SU-DHL-6 (cell line): ENCODE results near the gene BPIFA2.

Source experiments
- H2AFZ ChIP-seq: fragments of 200-600 bp; sonication (generic); 2 replicates; pipeline ENCODE4 v1.6.1; 2014; ENCODE audit warnings: low read depth, mild to moderate bottlenecking, moderate library complexity, mixed read lengths, antibody characterized with exemption, low read length; ENCODE audit not compliant: severe bottlenecking
- H3F3A ChIP-seq: fragments of 200-600 bp; shearing (Covaris generic); 2 replicates; pipeline ENCODE4 v1.6.0; 2016; ENCODE audit warnings: antibody characterized with exemption, mild to moderate bottlenecking; ENCODE audit not compliant: insufficient read depth
- H3K27ac ChIP-seq: fragments of 200-600 bp; sonication (generic); 2 replicates; pipeline ENCODE4 v1.5.1; 2016; ENCODE audit warnings: low read depth, mild to moderate bottlenecking, low read length, moderate library complexity, mixed read lengths
- H3K27me3 ChIP-seq: fragments of 200-600 bp; sonication (generic), shearing (Covaris generic); 2 replicates; pipeline ENCODE4 v1.6.0; 2014; ENCODE audit warnings: mild to moderate bottlenecking, low read length
- H3K36me3 ChIP-seq: fragments of 200-600 bp; sonication (generic); 2 replicates; pipeline ENCODE4 v1.6.1; 2014; ENCODE audit warnings: mild to moderate bottlenecking, low read length, mixed read lengths
- H3K4me2 ChIP-seq: fragments of 300-600, 200-600 bp; shearing (Covaris generic), sonication (generic); 2 replicates; pipeline ENCODE4 v1.6.0; 2014; ENCODE audit warnings: low read length, low read depth, mild to moderate bottlenecking; ENCODE audit not compliant: poor library complexity, severe bottlenecking
- H3K4me3 ChIP-seq: fragments of 200-600 bp; sonication (generic); 2 replicates; pipeline ENCODE4 v1.5.1; 2014; ENCODE audit warnings: antibody characterized with exemption, low read length, mild to moderate bottlenecking, mixed read lengths; ENCODE audit not compliant: insufficient read depth, poor library complexity, severe bottlenecking
- H3K79me2 ChIP-seq: fragments of 200-600 bp; sonication (generic); 2 replicates; pipeline ENCODE4 v1.6.1; 2014; ENCODE audit warnings: mild to moderate bottlenecking, low read length, moderate library complexity; ENCODE audit not compliant: insufficient read depth
- H3K9ac ChIP-seq: fragments of 200-600 bp; sonication (generic); 2 replicates; pipeline ENCODE4 v1.7.0; 2014; ENCODE audit warnings: mild to moderate bottlenecking, low read length
- H3K9me2 ChIP-seq: fragments of 200-600 bp; sonication (generic); replicated peaks from 2 replicates; pipeline ENCODE4 v1.6.1; 2014; ENCODE audit warnings: low read length; ENCODE audit not compliant: insufficient read depth
- H3K9me3 ChIP-seq: fragments of 200-600 bp; sonication (generic); 2 replicates; pipeline ENCODE4 v1.6.1; 2014; ENCODE audit warnings: low read length, mixed read lengths; ENCODE audit not compliant: insufficient read depth
- H4K20me1 ChIP-seq: fragments of 200-600 bp; sonication (generic); 2 replicates; pipeline ENCODE4 v1.6.1; 2014; ENCODE audit warnings: low read depth, mild to moderate bottlenecking, antibody characterized with exemption, low read length, moderate library complexity, mixed read lengths
- CTCF ChIP-seq: fragments of 200-600 bp; sonication (generic); IDR thresholded peaks from one replicate; pipeline ENCODE4 v1.5.1; 2017; ENCODE audit warnings: antibody characterized with exemption, mild to moderate bottlenecking, low read length, moderate library complexity; ENCODE audit not compliant: insufficient read depth, poor library complexity, severe bottlenecking
- EZH2phosphoT487 ChIP-seq: fragments of 200-600 bp; sonication (generic), shearing (Covaris generic); conservative IDR thresholded peaks from 2 replicates; pipeline ENCODE4 v1.6.1; 2018; ENCODE audit warnings: mild to moderate bottlenecking, antibody characterized with exemption, low read length, moderate library complexity, mixed read lengths

BPIFA2 gene

GRCh38 chr20:33191484-33191883 lies 23.5 kb downstream of the BPIFA2 start:
- Histone ChIP-seq H3K27ac (no peak overlapping the region), H3K27me3 (no peaks in the 10 kb centered on the region), H3K4me3 (no peak overlapping the region), H3K36me3 (no peaks in the 10 kb centered on the region), H3K9me2 (no peaks in the 10 kb centered on the region), H3F3A (no peaks in the 10 kb centered on the region), H2AFZ (no peak overlapping the region), H4K20me1 (no peaks in the 10 kb centered on the region), H3K9me3 (no peaks in the 10 kb centered on the region), H3K9ac (no peak overlapping the region), H3K4me2 (no peak overlapping the region), H3K79me2 (no peaks in the 10 kb centered on the region)
- no peak for TF ChIP-seq CTCF
- TF ChIP-seq EZH2phosphoT487, result no peak

- H2AFZ ChIP-seq, result no peak overlapping the region
- no peaks in the 10 kb centered on the region for H3K27me3 ChIP-seq
- TF ChIP-seq EZH2phosphoT487 (no peak), CTCF (no peak)
- no peak overlapping the region for H3K4me2 ChIP-seq
- H3K36me3 ChIP-seq, result no peaks in the 10 kb centered on the region
- H3K27ac ChIP-seq, result no peak overlapping the region
- no peak overlapping the region for H3K9ac ChIP-seq
- H3K79me2 ChIP-seq, result no peaks in the 10 kb centered on the region
- H4K20me1 ChIP-seq, result no peaks in the 10 kb centered on the region
- H3F3A ChIP-seq, result no peaks in the 10 kb centered on the region
- no peaks in the 10 kb centered on the region for H3K9me3 ChIP-seq
- no peak overlapping the region for H3K4me3 ChIP-seq
- H3K9me2 ChIP-seq, result no peaks in the 10 kb centered on the region
These were observed 24.0 kb downstream of the BPIFA2 start for GRCh38 chr20:33191955-33192354.

- TF ChIP-seq CTCF (no peak), EZH2phosphoT487 (no peak)
- no peaks in the 10 kb centered on the region for H3F3A ChIP-seq
- H2AFZ ChIP-seq, result no peak overlapping the region
- no peaks in the 10 kb centered on the region for H3K9me2 ChIP-seq
- no peaks in the 10 kb centered on the region for H3K27me3 ChIP-seq
- no peak overlapping the region for H3K9ac ChIP-seq
- H4K20me1 ChIP-seq, result no peaks in the 10 kb centered on the region
- no peaks in the 10 kb centered on the region for H3K79me2 ChIP-seq
- H3K4me2 ChIP-seq, result no peak overlapping the region
- H3K27ac ChIP-seq, result no peak overlapping the region
- no peaks in the 10 kb centered on the region for H3K9me3 ChIP-seq
- H3K36me3 ChIP-seq, result no peaks in the 10 kb centered on the region
- H3K4me3 ChIP-seq, result no peak overlapping the region
These were observed 25.0 kb downstream of the BPIFA2 start for GRCh38 chr20:33192912-33193501.
